ENCODE measurements around the gene NDUFV3.
A peak's percentile ranks its signal among the peaks of the same experiment; 100 is the strongest.
"Not testable (repeated sequence)": the region's sequence is repeated elsewhere in the genome, so short reads cannot be mapped to it uniquely, and the experiment has no call there.

The NDUFV3 gene

GRCh38 chr21:42905195-42905594 is 12.1 kb downstream of the NDUFV3 start:
- no peak for DNase-seq

GRCh38 chr21:42906233-42906632 is 13.1 kb downstream of the NDUFV3 start:
- no peak for DNase-seq

GRCh38 chr21:42908484-42908883 is 15.4 kb downstream of the NDUFV3 start:
- not testable (repeated sequence) for DNase-seq

GRCh38 chr21:42911920-42912319 is 18.8 kb downstream of the NDUFV3 start:
- DNase-seq: not testable (repeated sequence)

- no peak for DNase-seq
Observed at GRCh38 chr21:42913476-42913875, 20.4 kb downstream of the NDUFV3 start.

GRCh38 chr21:42918291-42918690 is 25.2 kb downstream of the NDUFV3 start:
- DNase-seq: no peak

- DNase-seq: no peak
Observed at GRCh38 chr21:42921927-42922326, 28.8 kb downstream of the NDUFV3 start.

GRCh38 chr21:42922918-42923317 is 29.8 kb downstream of the NDUFV3 start:
- DNase-seq: no peak

- DNase-seq: peak; percentile 68 to 78
Observed at GRCh38 chr21:42923553-42924432, 30.7 kb downstream of the NDUFV3 start.

GRCh38 chr21:42924433-42924751 is 31.3 kb downstream of the NDUFV3 start:
- DNase-seq: no peak

- peak in 1 of 2 donors; percentile 29 for DNase-seq
Observed at GRCh38 chr21:42925114-42925926, 32.2 kb downstream of the NDUFV3 start, which contains the start of gene ERVH48-1. TSS of gene ERVH48-1 (minus strand) at chr21:42925630. CDS start at chr21:42919006, 6,624 bp downstream.

GRCh38 chr21:42927474-42928200 is 34.5 kb downstream of the NDUFV3 start:
- not testable (repeated sequence) for DNase-seq

GRCh38 chr21:42929969-42930368 is 36.9 kb downstream of the NDUFV3 start:
- DNase-seq: no peak

- DNase-seq: no peak
Observed at GRCh38 chr21:42931560-42932235, 38.6 kb downstream of the NDUFV3 start.

- not testable (repeated sequence) for DNase-seq
Observed at GRCh38 chr21:42932378-42933136, 39.4 kb downstream of the NDUFV3 start.

- not testable (repeated sequence) for DNase-seq
Observed at GRCh38 chr21:42933137-42933970, 40.2 kb downstream of the NDUFV3 start.

- not testable (repeated sequence) for DNase-seq
Observed at GRCh38 chr21:42933973-42934372, 40.9 kb downstream of the NDUFV3 start.

- not testable (repeated sequence) for DNase-seq
Observed at GRCh38 chr21:42936360-42936759, 43.3 kb downstream of the NDUFV3 start.

- not testable (repeated sequence) for DNase-seq
Observed at GRCh38 chr21:42937034-42937940, 44.2 kb downstream of the NDUFV3 start.

All from CD4-positive, alpha-beta T cell treated with Interleukin-1 beta for 1 hour (primary cell).